Large intestine (tissue), 3 donors: Measurements from ENCODE around the gene WDR90. TPM values are rescaled to one million over a fixed set of nuclear protein-coding genes. Genes with fewer than 3 reads are reported as not detected.
"Not testable (repeated sequence)": the region's sequence is repeated elsewhere in the genome, so short reads cannot be mapped to it uniquely, and the experiment has no call there.

Experiments used
- DNase-seq, 2 donors: peaks; one replicate each; pipeline versions ENCODE4 v3.0.0 to v3.0.0-alpha.2; 2013
- H3K27ac ChIP-seq: one replicate; pipeline ENCODE4 v1.5.1; 2013; ENCODE audit warnings: low read length
- H3K27me3 ChIP-seq: 2 replicates; pipeline ENCODE4 v1.6.1; 2013; ENCODE audit warnings: low read length; ENCODE audit not compliant: control insufficient read depth, insufficient read depth
- H3K36me3 ChIP-seq: 2 replicates; pipeline ENCODE4 v1.6.1; 2013; ENCODE audit warnings: low read length; ENCODE audit not compliant: control insufficient read depth, insufficient read depth
- H3K4me1 ChIP-seq: one replicate; pipeline ENCODE4 v1.6.1; 2013; ENCODE audit warnings: low read length; ENCODE audit not compliant: control insufficient read depth, insufficient read depth
- H3K4me3 ChIP-seq: one replicate; pipeline ENCODE4 v1.5.1; 2013; ENCODE audit warnings: low read length
- H3K9me3 ChIP-seq: one replicate; pipeline ENCODE4 v1.6.1; 2013; ENCODE audit warnings: mild to moderate bottlenecking, low read depth, low read length, moderate library complexity; ENCODE audit not compliant: control insufficient read depth
- WGBS: methylation state at CpG from one replicate; pipeline ENCODE4 v1.1.5; 2013; ENCODE audit warnings: low lambda C conversion rate; ENCODE audit not compliant: insufficient coverage; 5-methylcytosine and 5-hydroxymethylcytosine counted together
- polyA plus RNA-seq: library from polyadenylated mRNA; unstranded; fragments of 120-200 nt; gene quantifications from one replicate; pipeline ENCODE4 v1.2.1, GENCODE V29; 2013

Gene WDR90
- polyA plus RNA-seq, 1 donor, result 43.9 TPM

- not testable (repeated sequence) for H3K9me3 ChIP-seq, H3K4me1 ChIP-seq, H3K4me3 ChIP-seq, H3K36me3 ChIP-seq, DNase-seq, H3K27ac ChIP-seq
- peaks cover 69% of the 10 kb centered on the region for H3K27me3 ChIP-seq
- no CpG with 5 or more reads among the region's 13 CpGs for WGBS
Measured at GRCh38 chr16:712740-713250, 63.6 kb downstream of the WDR90 start.

GRCh38 chr16:714079-714478 lies 64.9 kb downstream of the WDR90 start:
- peaks cover 14% of the 10 kb centered on the region for H3K4me1 ChIP-seq
- H3K27ac ChIP-seq, result no peak overlapping the region
- no peaks in the 10 kb centered on the region for H3K36me3 ChIP-seq
- no peak overlapping the region for H3K4me3 ChIP-seq
- no peak for DNase-seq
- peaks cover 56% of the 10 kb centered on the region for H3K27me3 ChIP-seq
- WGBS, result no CpG with 5 or more reads among the region's 11 CpGs
- peaks cover 10% of the 10 kb centered on the region for H3K9me3 ChIP-seq

GRCh38 chr16:714558-715476 lies 65.7 kb downstream of the WDR90 start, which contains the start of gene METRN:
Gene METRN (plus strand): TSS chr16:715118. CDS start chr16:715290, 172 bp downstream.
- peaks cover 18% of the 10 kb centered on the region for H3K4me1 ChIP-seq
- H3K27ac ChIP-seq, result no peak within 1 kb of the TSS
- H3K4me3 ChIP-seq, result no peak within 1 kb of the TSS
- WGBS, result no CpG with 5 or more reads among the region's 108 CpGs
- DNase-seq, result peak; percentile 78 to 87
- peaks cover 10% of the 10 kb centered on the region for H3K9me3 ChIP-seq
- H3K36me3 ChIP-seq, result no peaks in the 10 kb centered on the region
- peaks cover 49% of the 10 kb centered on the region for H3K27me3 ChIP-seq

- H3K4me1 ChIP-seq, result peaks cover 24% of the 10 kb centered on the region
- H3K27ac ChIP-seq, result no peak overlapping the region
- no peaks in the 10 kb centered on the region for H3K36me3 ChIP-seq
- peaks cover 11% of the 10 kb centered on the region for H3K9me3 ChIP-seq
- H3K4me3 ChIP-seq, result no peak overlapping the region
- no peak for DNase-seq
- WGBS, result no CpG with 5 or more reads among the region's 74 CpGs
- H3K27me3 ChIP-seq, result peaks cover 40% of the 10 kb centered on the region
Measured at GRCh38 chr16:715477-716199, 66.5 kb downstream of the WDR90 start.

GRCh38 chr16:716200-716568 lies 67.0 kb downstream of the WDR90 start:
- H3K27me3 ChIP-seq, result peaks cover 35% of the 10 kb centered on the region
- WGBS, result no CpG with 5 or more reads among the region's 12 CpGs
- no peak overlapping the region for H3K27ac ChIP-seq
- peaks cover 22% of the 10 kb centered on the region for H3K4me1 ChIP-seq
- H3K9me3 ChIP-seq, result peaks cover 10% of the 10 kb centered on the region
- DNase-seq, result no peak
- H3K36me3 ChIP-seq, result no peaks in the 10 kb centered on the region
- no peak overlapping the region for H3K4me3 ChIP-seq

- Histone ChIP-seq H3K9me3 (peaks cover 15% of the 10 kb centered on the region), H3K27ac (no peak overlapping the region), H3K36me3 (no peaks in the 10 kb centered on the region), H3K4me3 (no peak overlapping the region), H3K27me3 (peaks cover 30% of the 10 kb centered on the region), H3K4me1 (peaks cover 22% of the 10 kb centered on the region)
- no CpG with 5 or more reads among the region's 29 CpGs for WGBS
- no peak for DNase-seq
Measured at GRCh38 chr16:716768-717325, 67.7 kb downstream of the WDR90 start.

Other genes starting within 250 kb of the WDR90 start
- 91.0 TPM for gene DECR2, start 247.5 kb upstream of the WDR90 start, polyA plus RNA-seq
- 114 TPM for gene RAB11FIP3, start 223.7 kb upstream of the WDR90 start, polyA plus RNA-seq
- 45.6 TPM for gene CAPN15, start 121.7 kb upstream of the WDR90 start, polyA plus RNA-seq
- gene PRR35, start 89.0 kb upstream of the WDR90 start, polyA plus RNA-seq, result not detected
- 2.0 TPM for gene NHLRC4, start 82.4 kb upstream of the WDR90 start, polyA plus RNA-seq
- 23.6 TPM for gene PIGQ, start 79.4 kb upstream of the WDR90 start, polyA plus RNA-seq
- gene RAB40C, start 59.3 kb upstream of the WDR90 start, polyA plus RNA-seq, result 27.1 TPM
- gene WFIKKN1, start 18.4 kb upstream of the WDR90 start, polyA plus RNA-seq, result 1.6 TPM
- gene METTL26, start 13.1 kb upstream of the WDR90 start, polyA plus RNA-seq, result 59.1 TPM
- 43.3 TPM for gene MCRIP2, start 7.5 kb upstream of the WDR90 start, polyA plus RNA-seq
- gene RHOT2, start 18.8 kb downstream of the WDR90 start, polyA plus RNA-seq, result 105 TPM
- gene RHBDL1, start 26.3 kb downstream of the WDR90 start, polyA plus RNA-seq, result 2.6 TPM
- gene STUB1, start 31.0 kb downstream of the WDR90 start, polyA plus RNA-seq, result 65.9 TPM
- 38.9 TPM for gene JMJD8, start 35.0 kb downstream of the WDR90 start, polyA plus RNA-seq
- gene WDR24, start 41.0 kb downstream of the WDR90 start, polyA plus RNA-seq, result 10.5 TPM
- 3.8 TPM for gene FBXL16, start 56.4 kb downstream of the WDR90 start, polyA plus RNA-seq
- 18.9 TPM for gene METRN, start 65.8 kb downstream of the WDR90 start, polyA plus RNA-seq
- gene ANTKMT, start 71.8 kb downstream of the WDR90 start, polyA plus RNA-seq, result 23.0 TPM
- gene CCDC78, start 77.1 kb downstream of the WDR90 start, polyA plus RNA-seq, result 1.9 TPM
- 9.1 TPM for gene HAGHL, start 77.7 kb downstream of the WDR90 start, polyA plus RNA-seq
- gene CIAO3, start 91.6 kb downstream of the WDR90 start, polyA plus RNA-seq, result 31.3 TPM
- gene MSLN, start 111.4 kb downstream of the WDR90 start, polyA plus RNA-seq, result 62.0 TPM
- gene RPUSD1, start 139.0 kb downstream of the WDR90 start, polyA plus RNA-seq, result 18.0 TPM
- gene CHTF18, start 139.3 kb downstream of the WDR90 start, polyA plus RNA-seq, result 19.1 TPM
- gene GNG13, start 151.4 kb downstream of the WDR90 start, polyA plus RNA-seq, result 0.81 TPM